Ammon's horn (tissue), 1 donor: Measurements from ENCODE around the gene DLG1.

ENCODE experiments used
- DNase-seq: peaks from one replicate; pipeline ENCODE4 v3.0.0-alpha.2; 2016; ENCODE audit warnings: low spot score

Gene DLG1

DNA sequence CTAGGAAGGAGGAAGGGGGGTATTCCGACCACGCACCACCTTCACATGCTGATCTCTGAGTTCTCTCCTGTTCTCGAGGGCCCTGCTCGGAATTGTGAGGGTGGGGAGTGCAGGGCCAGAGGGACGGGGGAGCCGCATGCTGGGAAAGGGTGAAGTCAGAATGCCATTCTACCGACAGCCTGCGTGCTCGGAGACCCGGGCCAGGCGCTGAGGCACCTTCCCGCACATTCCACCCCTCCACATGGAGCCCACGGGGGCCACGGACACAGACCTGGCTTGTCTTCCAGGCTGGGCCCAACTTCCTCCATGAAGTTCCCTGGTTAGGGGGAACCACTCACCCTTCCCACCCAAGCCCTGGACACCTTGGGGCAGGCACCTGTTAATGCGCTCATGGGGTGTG, 301.1 kb downstream of the DLG1 start:
- DNase-seq, result no peak

DNA sequence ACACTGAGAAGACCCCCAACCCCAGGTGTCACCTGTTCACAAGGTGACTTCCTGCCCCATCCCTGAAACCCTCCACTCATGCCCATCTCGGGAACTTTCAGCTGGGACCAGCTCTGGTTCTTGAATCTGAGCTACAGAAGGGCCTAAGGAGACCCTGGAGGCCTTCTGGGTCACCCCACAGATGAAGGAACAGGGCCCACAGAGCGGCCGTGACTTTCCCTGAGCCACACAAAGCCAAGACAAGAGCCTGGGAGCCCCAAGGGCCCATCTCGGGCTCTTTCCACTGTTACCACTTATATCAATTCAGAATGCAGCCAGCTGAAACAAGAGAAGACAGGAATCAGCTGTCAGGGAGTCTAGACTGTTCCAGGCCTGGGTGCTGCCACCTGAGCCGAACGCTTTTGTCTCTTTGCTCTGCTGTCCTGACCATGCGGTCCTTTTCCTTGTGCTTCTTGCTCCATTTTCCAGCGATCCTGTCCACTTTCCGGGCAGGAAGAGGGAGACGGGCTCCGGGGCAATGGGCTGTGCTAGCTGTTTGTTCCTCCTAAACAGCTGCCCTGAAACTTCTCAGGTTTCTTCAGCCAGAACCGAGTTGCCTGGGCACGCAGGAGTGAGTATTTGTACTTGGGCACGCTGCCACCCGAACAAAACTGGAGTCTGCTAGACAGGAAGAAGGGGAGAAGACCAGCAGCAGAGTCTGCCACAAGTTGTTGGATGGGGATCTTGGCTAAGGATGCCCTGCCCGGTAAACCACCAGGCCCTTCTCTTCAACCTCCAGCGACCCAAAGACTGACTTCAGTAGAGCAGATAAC, 301.8 kb downstream of the DLG1 start:
- DNase-seq, result no peak

DNA sequence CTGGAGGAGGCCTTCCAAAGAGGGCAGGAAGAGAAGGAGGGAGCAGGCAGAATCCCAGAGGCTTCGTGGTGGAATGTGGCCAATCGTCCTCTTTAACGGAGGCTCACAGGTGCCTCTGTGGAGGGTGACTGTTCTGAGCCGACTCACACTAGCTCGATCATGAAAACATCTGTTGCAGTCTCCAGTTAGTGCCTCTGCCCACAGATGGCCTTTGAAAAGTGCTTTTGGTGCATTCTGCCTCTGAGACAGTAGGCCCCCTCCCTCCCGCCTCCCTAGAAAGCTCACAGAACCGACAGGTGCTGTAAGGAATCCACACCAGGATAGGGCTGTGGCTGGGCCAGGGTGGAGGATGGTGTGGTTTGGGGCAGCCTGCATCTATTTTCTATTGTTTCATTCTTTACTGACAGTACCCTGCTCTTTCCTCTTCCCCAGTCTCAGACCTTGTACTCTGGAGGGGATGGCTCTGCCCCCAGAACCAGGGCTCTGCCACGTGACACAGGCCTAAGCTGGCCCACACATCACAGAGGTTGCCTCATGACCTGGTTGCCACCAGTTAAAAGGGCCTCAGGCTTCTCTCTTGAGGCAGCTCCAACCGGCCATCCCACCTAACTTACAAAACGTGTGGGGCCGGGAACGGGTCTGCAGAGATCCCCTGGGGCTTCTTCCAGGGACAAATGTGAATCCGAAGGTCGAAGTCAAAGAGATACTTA, 302.6 kb downstream of the DLG1 start:
- DNase-seq, result no peak

DNA sequence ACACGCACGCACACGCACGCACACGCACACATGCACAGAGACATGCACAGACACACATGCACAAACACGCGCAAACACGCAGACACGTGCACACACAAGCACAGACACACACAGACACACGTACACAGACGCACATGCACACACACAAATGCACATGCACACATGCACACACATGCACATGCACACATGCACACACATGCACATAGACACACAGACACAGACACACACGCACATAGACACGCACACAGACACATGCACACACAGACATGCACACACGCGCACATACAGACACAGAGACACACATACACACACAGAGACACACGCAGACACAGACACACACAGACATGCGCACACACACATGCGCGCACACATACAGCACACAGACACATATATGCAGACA, 303.4 kb downstream of the DLG1 start:
- no peak for DNase-seq

DNA sequence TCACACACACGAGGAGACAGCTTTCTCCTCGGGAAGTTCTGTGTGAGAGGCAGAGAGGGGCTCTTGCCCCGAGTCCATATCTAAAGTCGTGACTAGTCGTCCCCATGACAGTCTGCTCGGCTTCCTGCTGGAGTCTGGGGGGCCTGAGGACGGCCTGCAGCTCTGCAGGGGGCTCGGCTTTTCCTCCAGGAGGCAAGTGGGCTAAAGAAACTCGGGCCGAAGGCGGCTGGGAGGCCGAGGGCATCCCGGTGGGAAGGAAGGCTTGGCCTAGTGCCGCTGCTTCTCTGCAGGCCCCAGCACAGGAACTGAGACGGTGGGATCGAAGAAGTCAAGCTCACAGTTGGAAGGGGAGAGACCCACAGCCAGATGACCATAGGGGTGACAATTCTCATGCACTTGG, 304.4 kb downstream of the DLG1 start:
- no peak for DNase-seq
